ENCODE results near the gene TMEM161A.

GRCh38 chr19:19126102-19126501, 12.2 kb downstream of the TMEM161A start:
- TF ChIP-seq CTCF (IDR thresholded peaks at IDR 0.05): no peak
- TF ChIP-seq GTF2I (CRISPR knock-in tag; conservative IDR thresholded peaks at IDR 0.05): no peak
